22Rv1 (cell line): ENCODE results near the gene BCL11A.

ENCODE experiments used
- CTCF ChIP-seq: fragments of 450-650 bp; IDR thresholded peaks from 2 replicates; pipeline ENCODE4 v1.5.1; 2017; ENCODE audit warnings: mild to moderate bottlenecking
- ZFX ChIP-seq: fragments of 450-650 bp; IDR thresholded peaks from 2 replicates; pipeline ENCODE4 v1.6.1; 2017; ENCODE audit warnings: antibody characterized with exemption, borderline replicate concordance

- no peak for TF ChIP-seq CTCF
- no peak for TF ChIP-seq ZFX
These were observed 29.5 kb downstream of the BCL11A start for GRCh38 chr2:60523963-60524362.
